ENCODE data around the gene SS18L1.
"Not testable (repeated sequence)": the region's sequence is repeated elsewhere in the genome, so short reads cannot be mapped to it uniquely, and the experiment has no call there.

SS18L1 gene
- 23.6 reads per million, percentile 50 among the genes with 10 or more reads in this experiment for total RNA-seq

- peak; percentile 78 for DNase-seq
Observed at GRCh38 chr20:62143081-62143956, at the start of gene SS18L1, which contains the start of gene PSMA7. Gene SS18L1 (plus strand): TSS chr20:62143769. CDS start chr20:62143821, 52 bp downstream. Gene PSMA7 (minus strand): TSS chr20:62143394. CDS start chr20:62143303, 91 bp downstream.

GRCh38 chr20:62096421-62097380, 46.9 kb upstream of the SS18L1 start:
- DNase-seq: no peak

- DNase-seq: no peak
Observed at GRCh38 chr20:62097881-62098407, 45.6 kb upstream of the SS18L1 start.

GRCh38 chr20:62101078-62101477, 42.5 kb upstream of the SS18L1 start:
- no peak for DNase-seq

- DNase-seq: no peak
Observed at GRCh38 chr20:62103508-62104233, 39.9 kb upstream of the SS18L1 start.

- DNase-seq: no peak
Observed at GRCh38 chr20:62104234-62104789, 39.3 kb upstream of the SS18L1 start.

- no peak for DNase-seq
Observed at GRCh38 chr20:62104791-62105345, 38.7 kb upstream of the SS18L1 start.

- DNase-seq: no peak
Observed at GRCh38 chr20:62105592-62105991, 38.0 kb upstream of the SS18L1 start.

GRCh38 chr20:62111148-62111547, 32.4 kb upstream of the SS18L1 start:
- no peak for DNase-seq

- no peak for DNase-seq
Observed at GRCh38 chr20:62112368-62112767, 31.2 kb upstream of the SS18L1 start.

- DNase-seq: no peak
Observed at GRCh38 chr20:62114894-62115293, 28.7 kb upstream of the SS18L1 start.

GRCh38 chr20:62115800-62116407, 27.7 kb upstream of the SS18L1 start:
- DNase-seq: not testable (repeated sequence)

GRCh38 chr20:62116558-62117361, 26.8 kb upstream of the SS18L1 start:
- no peak for DNase-seq

- DNase-seq: no peak
Observed at GRCh38 chr20:62117362-62117646, 26.3 kb upstream of the SS18L1 start.

- peak; percentile 76 for DNase-seq
Observed at GRCh38 chr20:62117658-62118057, 25.9 kb upstream of the SS18L1 start.

- DNase-seq: no peak
Observed at GRCh38 chr20:62118113-62119043, 25.2 kb upstream of the SS18L1 start.

GRCh38 chr20:62119115-62119514, 24.5 kb upstream of the SS18L1 start:
- no peak for DNase-seq

GRCh38 chr20:62119591-62120364, 23.8 kb upstream of the SS18L1 start:
- DNase-seq: no peak
